ENCODE data around the gene NCCRP1. TPM values are rescaled to one million over a fixed set of nuclear protein-coding genes. Genes with fewer than 3 reads are reported as not detected.
"Not testable (repeated sequence)": the region's sequence is repeated elsewhere in the genome, so short reads cannot be mapped to it uniquely, and the experiment has no call there.

NCCRP1 gene
- total RNA-seq, 1 donor from 2014 or later = not detected

GRCh38 chr19:39205449-39205764 lies 8.6 kb downstream of the NCCRP1 start:
- Histone ChIP-seq H3K9me3 (ENCODE audit: control insufficient read depth in 3 of 3, low read length in 3 of 3) (no peaks in the 10 kb centered on the region), H3K4me1 (ENCODE audit: control insufficient read depth in 3 of 3, insufficient read depth in 3 of 3, low read length in 3 of 3) (no peaks in the 10 kb centered on the region), H3K4me3 (ENCODE audit: low read length in 3 of 3) (no peak overlapping the region), H3K27ac (ENCODE audit: low read depth, low read length) (no peak overlapping the region), H3K36me3 (ENCODE audit: control insufficient read depth in 3 of 3, insufficient read depth in 3 of 3, low read length in 3 of 3) (no peaks in the 10 kb centered on the region), H3K9ac (ENCODE audit: low read depth in 1 of 3, low read length in 3 of 3) (no peak overlapping the region), H3K27me3 (ENCODE audit: control insufficient read depth in 3 of 3, insufficient read depth in 3 of 3, low read length in 3 of 3) (peaks cover 34 to 53% (median 46%) of the 10 kb centered on the region in 3 donors)

GRCh38 chr19:39206122-39206521 lies 9.4 kb downstream of the NCCRP1 start:
- Histone ChIP-seq H3K9me3 (ENCODE audit: control insufficient read depth in 3 of 3, low read length in 3 of 3) (no peaks in the 10 kb centered on the region), H3K4me1 (ENCODE audit: control insufficient read depth in 3 of 3, insufficient read depth in 3 of 3, low read length in 3 of 3) (no peaks in the 10 kb centered on the region), H3K9ac (ENCODE audit: low read depth in 1 of 3, low read length in 3 of 3) (no peak overlapping the region), H3K4me3 (ENCODE audit: low read length in 3 of 3) (no peak overlapping the region), H3K27me3 (ENCODE audit: control insufficient read depth in 3 of 3, insufficient read depth in 3 of 3, low read length in 3 of 3) (peaks cover 29 to 46% (median 39%) of the 10 kb centered on the region in 3 donors), H3K27ac (ENCODE audit: low read depth, low read length) (no peak overlapping the region), H3K36me3 (ENCODE audit: control insufficient read depth in 3 of 3, insufficient read depth in 3 of 3, low read length in 3 of 3) (no peaks in the 10 kb centered on the region)

- H3K4me3 ChIP-seq (ENCODE audit: low read length in 3 of 3) = no peak overlapping the region
- peaks cover 25 to 39% (median 34%) of the 10 kb centered on the region in 3 donors for H3K27me3 ChIP-seq (ENCODE audit: control insufficient read depth in 3 of 3, insufficient read depth in 3 of 3, low read length in 3 of 3)
- H3K36me3 ChIP-seq (ENCODE audit: control insufficient read depth in 3 of 3, insufficient read depth in 3 of 3, low read length in 3 of 3) = no peaks in the 10 kb centered on the region
- H3K27ac ChIP-seq (ENCODE audit: low read depth, low read length) = no peak overlapping the region
- no peaks in the 10 kb centered on the region for H3K4me1 ChIP-seq (ENCODE audit: control insufficient read depth in 3 of 3, insufficient read depth in 3 of 3, low read length in 3 of 3)
- no peak overlapping the region for H3K9ac ChIP-seq (ENCODE audit: low read depth in 1 of 3, low read length in 3 of 3)
- H3K9me3 ChIP-seq (ENCODE audit: control insufficient read depth in 3 of 3, low read length in 3 of 3) = no peaks in the 10 kb centered on the region
These were observed 10.6 kb downstream of the NCCRP1 start for GRCh38 chr19:39207293-39207836.

GRCh38 chr19:39208175-39208795 lies 11.5 kb downstream of the NCCRP1 start:
- no peak overlapping the region for H3K4me3 ChIP-seq (ENCODE audit: low read length in 3 of 3)
- H3K27me3 ChIP-seq (ENCODE audit: control insufficient read depth in 3 of 3, insufficient read depth in 3 of 3, low read length in 3 of 3) = peaks cover 17 to 30% (median 25%) of the 10 kb centered on the region in 3 donors
- H3K4me1 ChIP-seq (ENCODE audit: control insufficient read depth in 3 of 3, insufficient read depth in 3 of 3, low read length in 3 of 3) = no peaks in the 10 kb centered on the region
- H3K27ac ChIP-seq (ENCODE audit: low read depth, low read length) = no peak overlapping the region
- no peaks in the 10 kb centered on the region for H3K36me3 ChIP-seq (ENCODE audit: control insufficient read depth in 3 of 3, insufficient read depth in 3 of 3, low read length in 3 of 3)
- H3K9me3 ChIP-seq (ENCODE audit: control insufficient read depth in 3 of 3, low read length in 3 of 3) = no peaks in the 10 kb centered on the region
- no peak overlapping the region for H3K9ac ChIP-seq (ENCODE audit: low read depth in 1 of 3, low read length in 3 of 3)

- H3K27me3 ChIP-seq (ENCODE audit: control insufficient read depth in 3 of 3, insufficient read depth in 3 of 3, low read length in 3 of 3) = peaks cover 12 to 21% (median 16%) of the 10 kb centered on the region in 3 donors
- no peaks in the 10 kb centered on the region for H3K36me3 ChIP-seq (ENCODE audit: control insufficient read depth in 3 of 3, insufficient read depth in 3 of 3, low read length in 3 of 3)
- H3K27ac ChIP-seq (ENCODE audit: low read depth, low read length) = no peak overlapping the region
These were observed 12.4 kb downstream of the NCCRP1 start for GRCh38 chr19:39209196-39209595.

GRCh38 chr19:39211731-39212374 lies 15.1 kb downstream of the NCCRP1 start:
- Histone ChIP-seq H3K4me3 (ENCODE audit: low read length in 3 of 3) (no peak overlapping the region), H3K27me3 (ENCODE audit: control insufficient read depth in 3 of 3, insufficient read depth in 3 of 3, low read length in 3 of 3) (peaks cover 8 to 12% (median 10%) of the 10 kb centered on the region in 3 donors), H3K9me3 (ENCODE audit: control insufficient read depth in 3 of 3, low read length in 3 of 3) (peaks cover 0 to 3% (median 2%) of the 10 kb centered on the region in 3 donors), H3K4me1 (ENCODE audit: control insufficient read depth in 3 of 3, insufficient read depth in 3 of 3, low read length in 3 of 3) (no peaks in the 10 kb centered on the region), H3K36me3 (ENCODE audit: control insufficient read depth in 3 of 3, insufficient read depth in 3 of 3, low read length in 3 of 3) (no peaks in the 10 kb centered on the region), H3K27ac (ENCODE audit: low read depth, low read length) (no peak overlapping the region), H3K9ac (ENCODE audit: low read depth in 1 of 3, low read length in 3 of 3) (no peak overlapping the region)

More at GRCh38 chr19:39209196-39209595, 12.4 kb downstream of the NCCRP1 start:
- Histone ChIP-seq H3K9ac (ENCODE audit: low read depth in 1 of 3, low read length in 3 of 3) (no peak overlapping the region), H3K4me1 (ENCODE audit: control insufficient read depth in 3 of 3, insufficient read depth in 3 of 3, low read length in 3 of 3) (no peaks in the 10 kb centered on the region), H3K9me3 (ENCODE audit: control insufficient read depth in 3 of 3, low read length in 3 of 3) (no peaks in the 10 kb centered on the region), H3K4me3 (ENCODE audit: low read length in 3 of 3) (no peak overlapping the region)

GRCh38 chr19:39212375-39212742 lies 15.6 kb downstream of the NCCRP1 start:
- Histone ChIP-seq H3K9ac (ENCODE audit: low read depth in 1 of 3, low read length in 3 of 3) (no peak overlapping the region), H3K4me1 (ENCODE audit: control insufficient read depth in 3 of 3, insufficient read depth in 3 of 3, low read length in 3 of 3) (no peaks in the 10 kb centered on the region), H3K27ac (ENCODE audit: low read depth, low read length) (no peak overlapping the region), H3K36me3 (ENCODE audit: control insufficient read depth in 3 of 3, insufficient read depth in 3 of 3, low read length in 3 of 3) (no peaks in the 10 kb centered on the region), H3K27me3 (ENCODE audit: control insufficient read depth in 3 of 3, insufficient read depth in 3 of 3, low read length in 3 of 3) (peaks cover 5 to 12% (median 8%) of the 10 kb centered on the region in 3 donors), H3K4me3 (ENCODE audit: low read length in 3 of 3) (no peak overlapping the region), H3K9me3 (ENCODE audit: control insufficient read depth in 3 of 3, low read length in 3 of 3) (peaks cover 0 to 3% (median 2%) of the 10 kb centered on the region in 3 donors)

- H3K27ac ChIP-seq (ENCODE audit: low read depth, low read length); H3K9me3 ChIP-seq (ENCODE audit: control insufficient read depth in 3 of 3, low read length in 3 of 3); H3K36me3 ChIP-seq (ENCODE audit: control insufficient read depth in 3 of 3, insufficient read depth in 3 of 3, low read length in 3 of 3); H3K4me3 ChIP-seq (ENCODE audit: low read length in 3 of 3); H3K4me1 ChIP-seq (ENCODE audit: control insufficient read depth in 3 of 3, insufficient read depth in 3 of 3, low read length in 3 of 3); H3K9ac ChIP-seq (ENCODE audit: low read depth in 1 of 3, low read length in 3 of 3): not testable (repeated sequence)
- peaks cover 0 to 13% (median 4%) of the 10 kb centered on the region in 3 donors for H3K27me3 ChIP-seq (ENCODE audit: control insufficient read depth in 3 of 3, insufficient read depth in 3 of 3, low read length in 3 of 3)
These were observed 18.6 kb downstream of the NCCRP1 start for GRCh38 chr19:39215323-39215722.

- Histone ChIP-seq H3K9ac (ENCODE audit: low read depth in 1 of 3, low read length in 3 of 3) (no peak overlapping the region), H3K27me3 (ENCODE audit: control insufficient read depth in 3 of 3, insufficient read depth in 3 of 3, low read length in 3 of 3) (peaks cover 0 to 10% (median 6%) of the 10 kb centered on the region in 3 donors), H3K36me3 (ENCODE audit: control insufficient read depth in 3 of 3, insufficient read depth in 3 of 3, low read length in 3 of 3) (no peaks in the 10 kb centered on the region), H3K27ac (ENCODE audit: low read depth, low read length) (no peak overlapping the region), H3K4me3 (ENCODE audit: low read length in 3 of 3) (no peak overlapping the region), H3K4me1 (ENCODE audit: control insufficient read depth in 3 of 3, insufficient read depth in 3 of 3, low read length in 3 of 3) (no peaks in the 10 kb centered on the region), H3K9me3 (ENCODE audit: control insufficient read depth in 3 of 3, low read length in 3 of 3) (peaks cover 2 to 3% (median 2%) of the 10 kb centered on the region in 3 donors)
These were observed 20.3 kb downstream of the NCCRP1 start for GRCh38 chr19:39217094-39217493.

All from skeletal muscle tissue (tissue), 4 donors.